HepG2 (cell line): ENCODE results near the gene PIK3R4. TPM values are rescaled to one million over a fixed set of nuclear protein-coding genes. Genes with fewer than 3 reads are reported as not detected.

Experiments
- ATAD3A ChIP-seq: sonication (generic); formaldehyde crosslinking; IDR thresholded peaks from 2 replicates; pipeline ENCODE4 v1.4.0; 2020; ENCODE audit warnings: missing genetic modification reagents
- FOXO1 ChIP-seq: sonication (generic); formaldehyde crosslinking; IDR thresholded peaks from 2 replicates; pipeline ENCODE4 v1.4.0; 2020; ENCODE audit warnings: missing genetic modification reagents
- KAT8 ChIP-seq: IDR thresholded peaks from 2 replicates; pipeline ENCODE4 v1.6.1; 2016; ENCODE audit warnings: missing genetic modification reagents, missing compliant biosample characterization
- POLR2AphosphoS2 ChIP-seq: IDR thresholded peaks from 2 replicates; pipeline ENCODE4 v1.6.1; 2011; ENCODE audit warnings: low read depth, low read length, improper control_type of control experiment
- RBM22 ChIP-seq: fragments of 200-400 bp; formaldehyde crosslinking; optimal IDR thresholded peaks from 2 replicates; pipeline ENCODE3; 2017; ENCODE audit warnings: mild to moderate bottlenecking, low read length, moderate library complexity
- RBM39 ChIP-seq: fragments of 200-400 bp; formaldehyde crosslinking; IDR thresholded peaks from one replicate; pipeline ENCODE4 v1.6.1; 2018; ENCODE audit warnings: antibody characterized with exemption, mild to moderate bottlenecking, low read depth, low read length; ENCODE audit not compliant: poor library complexity, severe bottlenecking
- SMC3 ChIP-seq: IDR thresholded peaks from 2 replicates; pipeline ENCODE4 v1.6.1; 2011; ENCODE audit warnings: low read length, improper control_type of control experiment
- STAG1 ChIP-seq: sonication (generic); formaldehyde crosslinking; IDR thresholded peaks from 2 replicates; pipeline ENCODE4 v1.4.0; 2020; ENCODE audit warnings: missing genetic modification reagents
- TOPORS ChIP-seq: sonication (generic); formaldehyde crosslinking; IDR thresholded peaks from 2 replicates; pipeline ENCODE4 v1.8.0; 2023; ENCODE audit warnings: mild to moderate bottlenecking, missing genetic modification reagents
- ZNF17 ChIP-seq: sonication (generic); formaldehyde crosslinking; IDR thresholded peaks from 2 replicates; pipeline ENCODE4 v1.5.0; 2020; ENCODE audit warnings: mild to moderate bottlenecking, missing genetic modification reagents
- ZNF33A ChIP-seq: sonication (generic); formaldehyde crosslinking; IDR thresholded peaks from 2 replicates; pipeline ENCODE4 v1.5.1; 2020; ENCODE audit warnings: missing genetic modification reagents, mild to moderate bottlenecking, moderate library complexity, borderline replicate concordance
- ZNF501 ChIP-seq: sonication (generic); formaldehyde crosslinking; IDR thresholded peaks from 2 replicates; pipeline ENCODE4 v1.5.1; 2020; ENCODE audit warnings: mild to moderate bottlenecking, moderate library complexity, missing genetic modification reagents
- ZNF558 ChIP-seq: sonication (generic); formaldehyde crosslinking; IDR thresholded peaks from 2 replicates; pipeline ENCODE4 v1.9.0; 2022; ENCODE audit warnings: mild to moderate bottlenecking, missing genetic modification reagents, borderline replicate concordance
- ZNF564 ChIP-seq: sonication (generic); formaldehyde crosslinking; IDR thresholded peaks from 2 replicates; pipeline ENCODE4 v1.8.1; 2023; ENCODE audit warnings: mild to moderate bottlenecking, missing genetic modification reagents
- ZNF577 ChIP-seq: sonication (generic); formaldehyde crosslinking; IDR thresholded peaks from 2 replicates; pipeline ENCODE4 v1.4.0; 2020; ENCODE audit warnings: mild to moderate bottlenecking, low read depth, missing genetic modification reagents, borderline replicate concordance
- ZNF660 ChIP-seq: sonication (generic); formaldehyde crosslinking; IDR thresholded peaks from 2 replicates; pipeline ENCODE4 v1.5.1; 2020; ENCODE audit warnings: mild to moderate bottlenecking, low read depth, missing genetic modification reagents, borderline replicate concordance
- ZNF670 ChIP-seq: sonication (generic); formaldehyde crosslinking; IDR thresholded peaks from 2 replicates; pipeline ENCODE4 v1.8.0; 2022; ENCODE audit warnings: mild to moderate bottlenecking, missing genetic modification reagents, borderline replicate concordance
- ZNF781 ChIP-seq: sonication (generic); formaldehyde crosslinking; IDR thresholded peaks from 2 replicates; pipeline ENCODE4 v1.5.1; 2020; ENCODE audit warnings: borderline replicate concordance, mild to moderate bottlenecking, missing genetic modification reagents; ENCODE audit errors: not compliant biosample characterization
- polyA plus RNA-seq, 8 experiments: library from polyadenylated mRNA; depleted of rRNA in 3 of 8; stranded (reverse) in 7 of 8; unstranded in 1 of 8; fragments of >200 nt; fragmentation: Illumina TruSeq in 4 of 8; extraction: Trizol in 4 of 8; gene quantifications; 2 replicates each; pipeline versions ENCODE4 v1.2.1 to v1.2.3, GENCODE V29; 2011 to 2016; ENCODE audit warnings: low read depth in 4 of 8, missing spikeins in 1 of 8, mixed read lengths in 1 of 8; ENCODE audit not compliant: insufficient read depth in 1 of 8
- total RNA-seq, 5 experiments: library from RNA; depleted of rRNA; stranded (reverse); fragments of >200 nt; fragmentation: Illumina TruSeq; extraction: Trizol; gene quantifications; 2 replicates each; pipeline ENCODE4 v1.2.3, GENCODE V29; 2016; ENCODE audit warnings: low read depth in 1 of 5
- TF ChIP-seq, protein P1 (sequence below): fragments of 450-650 bp; IDR thresholded peaks from 2 replicates; pipeline ENCODE4 v1.6.1; 2017
- TF ChIP-seq, protein P2 (sequence below): sonication (generic); formaldehyde crosslinking; IDR thresholded peaks from 2 replicates; pipeline ENCODE4 v1.9.0; 2021; ENCODE audit warnings: missing genetic modification reagents, mild to moderate bottlenecking, borderline replicate concordance
- TF ChIP-seq, protein P3 (sequence below): sonication (generic); formaldehyde crosslinking; IDR thresholded peaks from 2 replicates; pipeline ENCODE4 v1.4.0; 2020; ENCODE audit warnings: low read depth, missing genetic modification reagents
- TF ChIP-seq, protein P4 (sequence below): sonication (generic); formaldehyde crosslinking; IDR thresholded peaks from 2 replicates; pipeline ENCODE4 v1.4.0; 2020; ENCODE audit warnings: missing genetic modification reagents

The PIK3R4 gene
- total and polyA plus RNA-seq, 2 of the 13 experiments (the other 11 are each of a cell fraction or from before 2014, with no cell fraction given), result 22.4 to 26.0 TPM

DNA sequence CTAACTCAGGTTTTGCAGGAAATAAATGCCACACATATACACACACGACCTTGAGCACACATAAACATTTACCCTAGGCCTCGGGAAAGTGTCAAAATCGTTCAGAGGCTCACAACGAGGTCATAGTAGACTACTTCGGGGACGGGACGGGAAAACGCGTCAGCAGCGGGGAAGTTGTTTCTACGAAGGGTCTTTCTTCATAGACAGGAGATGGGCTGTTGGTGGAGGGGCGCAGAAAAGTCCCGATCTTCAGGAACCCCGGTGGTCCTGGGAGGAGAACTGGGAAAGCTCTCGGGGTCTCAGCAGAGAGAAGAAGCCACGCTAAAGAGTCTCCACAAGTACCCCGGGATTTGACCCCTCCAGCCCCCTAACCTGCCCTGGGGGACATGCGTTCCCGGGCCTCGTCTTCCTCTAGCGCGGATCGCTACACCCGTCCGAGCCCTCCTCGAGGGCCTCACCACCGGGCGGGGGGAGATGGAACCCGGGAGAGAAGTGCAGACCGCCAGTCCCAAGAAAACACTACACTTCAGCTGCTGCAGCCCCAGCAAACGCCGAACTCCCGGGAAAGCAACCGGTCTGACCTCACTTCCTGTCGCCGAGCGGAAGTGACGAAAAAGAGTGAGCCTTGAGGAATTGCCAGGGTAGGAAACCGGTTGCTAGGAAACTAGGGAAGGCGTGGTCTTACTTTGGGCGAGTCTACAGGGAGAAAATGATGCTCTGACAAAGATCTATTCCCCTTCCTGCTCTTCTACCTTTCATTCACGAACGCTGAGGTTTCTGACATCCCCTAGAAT is at the start of gene PIK3R4 (continued):
- TF ChIP-seq ZNF660 (CRISPR knock-in tag) (no peak), ZNF501 (CRISPR knock-in tag) (0 out of 2 replicates have a peak, but pooled peaks have one; percentile 34), KAT8 (peak; percentile 97), ZNF577 (CRISPR knock-in tag) (no peak), RBM39 (peak; percentile 34), RBM22 (no peak), ZNF33A (CRISPR knock-in tag) (no peak), ZNF17 (no peak), ATAD3A (CRISPR knock-in tag) (no peak), ZNF564 (CRISPR knock-in tag) (no peak), ZNF670 (CRISPR knock-in tag) (no peak), STAG1 (no peak), ZNF781 (CRISPR knock-in tag) (no peak), ZNF558 (CRISPR knock-in tag) (no peak), FOXO1 (CRISPR knock-in tag) (peak; percentile 29; the same call in 1 of the 2 replicates), SMC3 (no peak), TOPORS (CRISPR knock-in tag) (no peak), POLR2AphosphoS2 (no peak)
- TF ChIP-seq, protein P1, sequence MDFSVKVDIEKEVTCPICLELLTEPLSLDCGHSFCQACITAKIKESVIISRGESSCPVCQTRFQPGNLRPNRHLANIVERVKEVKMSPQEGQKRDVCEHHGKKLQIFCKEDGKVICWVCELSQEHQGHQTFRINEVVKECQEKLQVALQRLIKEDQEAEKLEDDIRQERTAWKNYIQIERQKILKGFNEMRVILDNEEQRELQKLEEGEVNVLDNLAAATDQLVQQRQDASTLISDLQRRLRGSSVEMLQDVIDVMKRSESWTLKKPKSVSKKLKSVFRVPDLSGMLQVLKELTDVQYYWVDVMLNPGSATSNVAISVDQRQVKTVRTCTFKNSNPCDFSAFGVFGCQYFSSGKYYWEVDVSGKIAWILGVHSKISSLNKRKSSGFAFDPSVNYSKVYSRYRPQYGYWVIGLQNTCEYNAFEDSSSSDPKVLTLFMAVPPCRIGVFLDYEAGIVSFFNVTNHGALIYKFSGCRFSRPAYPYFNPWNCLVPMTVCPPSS, result no peak
- TF ChIP-seq, protein P2, sequence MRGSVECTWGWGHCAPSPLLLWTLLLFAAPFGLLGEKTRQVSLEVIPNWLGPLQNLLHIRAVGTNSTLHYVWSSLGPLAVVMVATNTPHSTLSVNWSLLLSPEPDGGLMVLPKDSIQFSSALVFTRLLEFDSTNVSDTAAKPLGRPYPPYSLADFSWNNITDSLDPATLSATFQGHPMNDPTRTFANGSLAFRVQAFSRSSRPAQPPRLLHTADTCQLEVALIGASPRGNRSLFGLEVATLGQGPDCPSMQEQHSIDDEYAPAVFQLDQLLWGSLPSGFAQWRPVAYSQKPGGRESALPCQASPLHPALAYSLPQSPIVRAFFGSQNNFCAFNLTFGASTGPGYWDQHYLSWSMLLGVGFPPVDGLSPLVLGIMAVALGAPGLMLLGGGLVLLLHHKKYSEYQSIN (CRISPR knock-in tag), result no peak
- TF ChIP-seq, protein P3, sequence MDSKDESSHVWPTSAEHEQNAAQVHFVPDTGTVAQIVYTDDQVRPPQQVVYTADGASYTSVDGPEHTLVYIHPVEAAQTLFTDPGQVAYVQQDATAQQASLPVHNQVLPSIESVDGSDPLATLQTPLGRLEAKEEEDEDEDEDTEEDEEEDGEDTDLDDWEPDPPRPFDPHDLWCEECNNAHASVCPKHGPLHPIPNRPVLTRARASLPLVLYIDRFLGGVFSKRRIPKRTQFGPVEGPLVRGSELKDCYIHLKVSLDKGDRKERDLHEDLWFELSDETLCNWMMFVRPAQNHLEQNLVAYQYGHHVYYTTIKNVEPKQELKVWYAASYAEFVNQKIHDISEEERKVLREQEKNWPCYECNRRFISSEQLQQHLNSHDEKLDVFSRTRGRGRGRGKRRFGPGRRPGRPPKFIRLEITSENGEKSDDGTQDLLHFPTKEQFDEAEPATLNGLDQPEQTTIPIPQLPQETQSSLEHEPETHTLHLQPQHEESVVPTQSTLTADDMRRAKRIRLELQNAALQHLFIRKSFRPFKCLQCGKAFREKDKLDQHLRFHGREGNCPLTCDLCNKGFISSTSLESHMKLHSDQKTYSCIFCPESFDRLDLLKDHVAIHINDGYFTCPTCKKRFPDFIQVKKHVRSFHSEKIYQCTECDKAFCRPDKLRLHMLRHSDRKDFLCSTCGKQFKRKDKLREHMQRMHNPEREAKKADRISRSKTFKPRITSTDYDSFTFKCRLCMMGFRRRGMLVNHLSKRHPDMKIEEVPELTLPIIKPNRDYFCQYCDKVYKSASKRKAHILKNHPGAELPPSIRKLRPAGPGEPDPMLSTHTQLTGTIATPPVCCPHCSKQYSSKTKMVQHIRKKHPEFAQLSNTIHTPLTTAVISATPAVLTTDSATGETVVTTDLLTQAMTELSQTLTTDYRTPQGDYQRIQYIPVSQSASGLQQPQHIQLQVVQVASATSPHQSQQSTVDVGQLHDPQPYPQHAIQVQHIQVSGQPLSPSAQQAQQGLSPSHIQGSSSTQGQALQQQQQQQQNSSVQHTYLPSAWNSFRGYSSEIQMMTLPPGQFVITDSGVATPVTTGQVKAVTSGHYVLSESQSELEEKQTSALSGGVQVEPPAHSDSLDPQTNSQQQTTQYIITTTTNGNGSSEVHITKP, result no peak
- TF ChIP-seq, protein P4, sequence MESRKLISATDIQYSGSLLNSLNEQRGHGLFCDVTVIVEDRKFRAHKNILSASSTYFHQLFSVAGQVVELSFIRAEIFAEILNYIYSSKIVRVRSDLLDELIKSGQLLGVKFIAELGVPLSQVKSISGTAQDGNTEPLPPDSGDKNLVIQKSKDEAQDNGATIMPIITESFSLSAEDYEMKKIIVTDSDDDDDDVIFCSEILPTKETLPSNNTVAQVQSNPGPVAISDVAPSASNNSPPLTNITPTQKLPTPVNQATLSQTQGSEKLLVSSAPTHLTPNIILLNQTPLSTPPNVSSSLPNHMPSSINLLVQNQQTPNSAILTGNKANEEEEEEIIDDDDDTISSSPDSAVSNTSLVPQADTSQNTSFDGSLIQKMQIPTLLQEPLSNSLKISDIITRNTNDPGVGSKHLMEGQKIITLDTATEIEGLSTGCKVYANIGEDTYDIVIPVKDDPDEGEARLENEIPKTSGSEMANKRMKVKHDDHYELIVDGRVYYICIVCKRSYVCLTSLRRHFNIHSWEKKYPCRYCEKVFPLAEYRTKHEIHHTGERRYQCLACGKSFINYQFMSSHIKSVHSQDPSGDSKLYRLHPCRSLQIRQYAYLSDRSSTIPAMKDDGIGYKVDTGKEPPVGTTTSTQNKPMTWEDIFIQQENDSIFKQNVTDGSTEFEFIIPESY, result no peak
